ENCODE measurements around the gene AMBN. TPM values are rescaled to one million over a fixed set of nuclear protein-coding genes. Genes with fewer than 3 reads are reported as not detected.

Gene AMBN
- total RNA-seq, 1 experiment from 2014 or later = not detected

- H2AFZ ChIP-seq (ENCODE audit: low read depth, low read length, poor library complexity, severe bottlenecking) = no peak overlapping the region
- H4K20me1 ChIP-seq (ENCODE audit: insufficient read depth) = no peaks in the 10 kb centered on the region
- no TSS peak for BruUV-seq (replicated peaks)
- DNase-seq (ENCODE audit: low read depth, low spot score) (no peak), ATAC-seq (no peak)
- no peaks in the 10 kb centered on the region for H3K36me3 ChIP-seq (ENCODE audit: control insufficient read depth in 1 of 2, insufficient read depth in 2 of 2, low read length in 2 of 2)
- no peaks in the 10 kb centered on the region for H3K9me3 ChIP-seq (ENCODE audit: control insufficient read depth in 1 of 2, insufficient read depth in 1 of 2, low read depth in 1 of 2, low read length in 2 of 2)
- H3K9me2 ChIP-seq (ENCODE audit: insufficient read depth) = no peaks in the 10 kb centered on the region
- no peak overlapping the region for H3K4me3 ChIP-seq (replicated peaks in 1 of 2; ENCODE audit: low read depth in 1 of 2, low read length in 2 of 2)
- POLR2A ChIA-PET = no interaction called here
- no peaks in the 10 kb centered on the region for H3K79me2 ChIP-seq (ENCODE audit: insufficient read depth, low read length)
- H3K27me3 ChIP-seq (ENCODE audit: insufficient read depth, low read length) = no peaks in the 10 kb centered on the region
- TF ChIP-seq EZH2phosphoT487 (IDR thresholded peaks at IDR 0.05; ENCODE audit: borderline replicate concordance) (no peak), CEBPB (IDR thresholded peaks at IDR 0.05; ENCODE audit: low read depth) (no peak), ZNF274 (IDR thresholded peaks at IDR 0.05; ENCODE audit: low read depth, low read length) (no peak), ATF3 (IDR thresholded peaks at IDR 0.05) (no peak), SP1 (IDR thresholded peaks at IDR 0.05; ENCODE audit: low read depth) (no peak), EGR1 (IDR thresholded peaks at IDR 0.05; ENCODE audit: low read depth) (no peak), FOSL1 (IDR thresholded peaks at IDR 0.05; ENCODE audit: low read depth) (no peak), EZH2 (IDR thresholded peaks at IDR 0.05) (no peak)
- TF ChIP-seq, protein P1, sequence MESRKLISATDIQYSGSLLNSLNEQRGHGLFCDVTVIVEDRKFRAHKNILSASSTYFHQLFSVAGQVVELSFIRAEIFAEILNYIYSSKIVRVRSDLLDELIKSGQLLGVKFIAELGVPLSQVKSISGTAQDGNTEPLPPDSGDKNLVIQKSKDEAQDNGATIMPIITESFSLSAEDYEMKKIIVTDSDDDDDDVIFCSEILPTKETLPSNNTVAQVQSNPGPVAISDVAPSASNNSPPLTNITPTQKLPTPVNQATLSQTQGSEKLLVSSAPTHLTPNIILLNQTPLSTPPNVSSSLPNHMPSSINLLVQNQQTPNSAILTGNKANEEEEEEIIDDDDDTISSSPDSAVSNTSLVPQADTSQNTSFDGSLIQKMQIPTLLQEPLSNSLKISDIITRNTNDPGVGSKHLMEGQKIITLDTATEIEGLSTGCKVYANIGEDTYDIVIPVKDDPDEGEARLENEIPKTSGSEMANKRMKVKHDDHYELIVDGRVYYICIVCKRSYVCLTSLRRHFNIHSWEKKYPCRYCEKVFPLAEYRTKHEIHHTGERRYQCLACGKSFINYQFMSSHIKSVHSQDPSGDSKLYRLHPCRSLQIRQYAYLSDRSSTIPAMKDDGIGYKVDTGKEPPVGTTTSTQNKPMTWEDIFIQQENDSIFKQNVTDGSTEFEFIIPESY (IDR thresholded peaks at IDR 0.05; ENCODE audit: extremely low read depth, insufficient replicate concordance, low read length) = no peak
- intact Hi-C loops (cut with micrococcal nuclease) = loop anchor here (10.0 kb wide), 3 partner anchors 408 to 1858 kb away; no protein-coding TSS in a partner anchor
- RAD21 ChIA-PET (ENCODE audit: low non-redundant PET in 1 of 2, low total read pairs in 2 of 2, uncharacterized antibody in 2 of 2, unreplicated experiment in 2 of 2) = no interaction called here
- no peak overlapping the region for H3K9ac ChIP-seq (ENCODE audit: low read length)
- CTCF ChIA-PET = no interaction called here
- H3K27ac ChIP-seq (ENCODE audit: low read depth, low read length) = no peak overlapping the region
- H3K4me1 ChIP-seq (ENCODE audit: control insufficient read depth in 1 of 2, insufficient read depth in 2 of 2, low read length in 2 of 2) = no peaks in the 10 kb centered on the region
- H3K4me2 ChIP-seq (ENCODE audit: low read length) = no peak overlapping the region
These were observed 14.4 kb downstream of the AMBN start for GRCh38 chr4:70606459-70606858.
